Activated naive CD8-positive, alpha-beta T cell (primary cell): ENCODE results near the gene IFT80.
"Not testable (repeated sequence)": the region's sequence is repeated elsewhere in the genome, so short reads cannot be mapped to it uniquely, and the experiment has no call there.

Experiments used
- H3K27ac Mint-ChIP-seq: one replicate; pipeline ENCODE4 v1.8.0; 2021; ENCODE audit warnings: mixed read lengths
- H3K27me3 Mint-ChIP-seq: one replicate; pipeline ENCODE4 v1.8.0; 2021; ENCODE audit warnings: mixed read lengths
- H3K36me3 Mint-ChIP-seq: one replicate; pipeline ENCODE4 v1.8.0; 2021; ENCODE audit warnings: mixed read lengths
- H3K4me1 Mint-ChIP-seq: one replicate; pipeline ENCODE4 v1.8.0; 2021; ENCODE audit warnings: low read depth, mixed read lengths
- H3K4me3 Mint-ChIP-seq: one replicate; pipeline ENCODE4 v1.8.0; 2021; ENCODE audit warnings: mild to moderate bottlenecking, mixed read lengths
- H3K9me3 Mint-ChIP-seq: one replicate; pipeline ENCODE4 v1.8.0; 2021; ENCODE audit warnings: low read depth, mixed read lengths

The IFT80 gene

GRCh38 chr3:160384639-160385318 is 14.2 kb downstream of the IFT80 start:
- Mint-ChIP-seq H3K4me1 (peaks cover 11% of the 10 kb centered on the region), H3K9me3 (no peaks in the 10 kb centered on the region), H3K27ac (no peak overlapping the region), H3K4me3 (no peak overlapping the region), H3K27me3 (no peaks in the 10 kb centered on the region), H3K36me3 (peaks cover 19% of the 10 kb centered on the region)

DNA sequence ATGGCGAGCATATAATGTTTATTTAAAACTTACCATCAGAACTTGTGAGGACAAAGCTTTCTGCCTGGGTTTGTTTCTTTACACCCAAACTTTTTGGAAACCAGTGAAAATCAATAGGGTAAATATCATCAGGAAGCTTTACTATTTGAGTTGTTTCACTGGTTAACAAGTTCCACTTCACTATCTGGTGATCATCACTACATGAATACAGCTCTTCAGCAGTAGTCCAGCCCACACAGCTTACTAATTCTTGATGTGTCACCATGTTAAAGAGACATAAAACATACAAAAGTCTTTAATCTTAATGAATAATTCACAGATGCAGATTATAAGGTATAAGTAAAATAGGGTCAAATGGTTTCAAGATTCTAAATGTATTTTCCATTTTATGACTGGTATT is 17.6 kb downstream of the IFT80 start:
- Mint-ChIP-seq H3K4me1 (peaks cover 11% of the 10 kb centered on the region), H3K4me3 (no peak overlapping the region), H3K27me3 (no peaks in the 10 kb centered on the region), H3K9me3 (no peaks in the 10 kb centered on the region), H3K27ac (no peak overlapping the region), H3K36me3 (peaks cover 13% of the 10 kb centered on the region)

DNA sequence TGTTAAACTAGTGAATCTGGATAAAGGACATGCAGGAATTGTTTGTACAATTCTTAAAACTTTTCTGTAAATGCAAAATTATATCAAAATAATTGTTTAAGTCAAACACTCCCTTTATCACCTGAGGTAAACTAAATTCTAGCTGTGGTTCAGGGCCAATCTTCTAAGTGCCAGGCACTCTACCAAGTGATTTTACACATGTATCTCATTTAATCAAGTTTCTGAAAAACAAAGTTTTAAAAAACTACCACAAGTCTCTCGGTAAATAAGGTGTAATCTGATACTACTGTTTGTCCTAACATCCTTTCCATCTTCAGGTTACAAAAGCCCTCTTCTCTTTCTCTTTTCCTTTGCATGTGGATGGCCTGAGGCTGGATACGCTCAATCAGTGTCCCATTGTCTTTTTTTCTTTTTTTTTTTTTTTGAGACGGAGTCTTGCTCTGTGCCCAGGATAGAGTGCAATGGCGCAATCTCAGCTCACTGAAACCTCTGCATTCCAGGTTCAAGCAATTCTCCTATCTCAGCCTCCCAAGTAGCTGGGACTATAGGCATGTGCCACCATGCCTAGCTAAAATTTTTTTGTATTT is 19.3 kb downstream of the IFT80 start:
- peaks cover 15% of the 10 kb centered on the region for H3K36me3 Mint-ChIP-seq
- H3K27ac Mint-ChIP-seq, result no peak overlapping the region
- no peak overlapping the region for H3K4me3 Mint-ChIP-seq
- H3K9me3 Mint-ChIP-seq, result no peaks in the 10 kb centered on the region
- H3K27me3 Mint-ChIP-seq, result no peaks in the 10 kb centered on the region
- peaks cover 5% of the 10 kb centered on the region for H3K4me1 Mint-ChIP-seq

DNA sequence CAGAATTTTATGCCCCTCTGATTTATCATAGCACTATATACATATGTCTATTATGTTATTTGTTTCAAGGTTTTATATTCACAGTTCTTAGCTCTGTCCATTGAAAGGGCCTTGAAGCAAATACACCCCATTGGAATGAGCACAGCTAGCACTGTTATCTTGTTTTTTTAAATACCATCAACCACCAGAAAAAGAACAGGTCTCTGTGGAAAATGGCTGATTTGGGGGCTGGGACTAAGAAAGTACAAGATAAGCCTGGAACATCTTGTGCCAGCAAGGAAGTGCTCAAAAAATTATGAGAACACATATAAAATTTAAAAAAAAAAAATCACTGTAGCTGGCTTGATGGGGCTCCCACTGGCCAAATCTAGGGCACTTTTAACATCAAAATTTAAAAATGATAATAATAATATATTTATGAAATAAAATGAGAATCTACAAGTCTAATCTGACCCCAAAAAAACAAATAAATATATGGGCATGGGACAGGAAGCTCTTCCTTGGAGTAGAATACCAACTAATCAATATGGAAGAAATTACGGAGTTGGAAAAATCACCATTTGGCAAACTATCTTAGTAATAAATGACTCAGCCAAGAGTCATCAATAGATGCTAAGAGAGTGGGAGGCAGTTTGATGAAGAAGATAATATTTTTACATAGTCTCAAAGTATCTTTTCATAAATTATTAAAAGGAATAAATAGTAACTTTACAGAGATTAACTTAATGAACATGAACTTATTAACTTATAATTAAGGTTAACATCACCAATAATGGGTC is 20.5 kb downstream of the IFT80 start:
- Mint-ChIP-seq H3K9me3 (no peaks in the 10 kb centered on the region), H3K36me3 (peaks cover 19% of the 10 kb centered on the region), H3K27ac (no peak overlapping the region), H3K27me3 (no peaks in the 10 kb centered on the region), H3K4me1 (peaks cover 5% of the 10 kb centered on the region), H3K4me3 (no peak overlapping the region)

DNA sequence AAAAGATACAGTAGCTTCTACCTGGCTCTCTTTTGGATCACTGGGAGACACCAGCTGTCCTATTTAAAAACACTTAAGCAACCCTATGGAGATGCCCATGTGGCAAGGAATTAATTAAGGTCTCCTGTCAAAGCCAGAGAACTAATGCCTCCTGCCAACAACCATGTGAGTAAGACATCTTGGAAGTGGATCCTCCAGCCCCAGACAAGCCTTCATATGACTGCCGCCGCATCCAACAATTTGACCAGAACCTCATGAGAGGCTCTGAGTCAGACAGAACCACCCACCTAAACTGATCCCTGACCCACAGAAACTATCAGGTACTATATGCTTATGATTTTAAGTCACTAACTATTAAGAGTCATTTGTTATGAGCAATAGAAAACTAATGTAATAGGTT is 22.3 kb downstream of the IFT80 start:
- H3K27me3 Mint-ChIP-seq, result no peaks in the 10 kb centered on the region
- H3K4me3 Mint-ChIP-seq, result no peak overlapping the region
- no peaks in the 10 kb centered on the region for H3K9me3 Mint-ChIP-seq
- peaks cover 14% of the 10 kb centered on the region for H3K36me3 Mint-ChIP-seq
- H3K4me1 Mint-ChIP-seq, result peaks cover 5% of the 10 kb centered on the region
- H3K27ac Mint-ChIP-seq, result no peak overlapping the region

GRCh38 chr3:160374925-160375324 is 24.1 kb downstream of the IFT80 start:
- no peaks in the 10 kb centered on the region for H3K27me3 Mint-ChIP-seq
- H3K27ac Mint-ChIP-seq, result no peak overlapping the region
- no peaks in the 10 kb centered on the region for H3K9me3 Mint-ChIP-seq
- H3K36me3 Mint-ChIP-seq, result peaks cover 10% of the 10 kb centered on the region
- H3K4me3 Mint-ChIP-seq, result no peak overlapping the region
- peaks cover 20% of the 10 kb centered on the region for H3K4me1 Mint-ChIP-seq

- Mint-ChIP-seq H3K27ac (no peak overlapping the region), H3K4me1 (peaks cover 23% of the 10 kb centered on the region), H3K27me3 (no peaks in the 10 kb centered on the region), H3K4me3 (no peak overlapping the region), H3K36me3 (peaks cover 12% of the 10 kb centered on the region), H3K9me3 (no peaks in the 10 kb centered on the region)
Measured at GRCh38 chr3:160374472-160374871, 24.6 kb downstream of the IFT80 start.

- no peaks in the 10 kb centered on the region for H3K27me3 Mint-ChIP-seq
Measured at GRCh38 chr3:160373655-160374054, 25.4 kb downstream of the IFT80 start.

GRCh38 chr3:160372780-160373179 is 26.2 kb downstream of the IFT80 start:
- no peaks in the 10 kb centered on the region for H3K9me3 Mint-ChIP-seq

More at GRCh38 chr3:160373655-160374054, 25.4 kb downstream of the IFT80 start:
- H3K4me3 Mint-ChIP-seq, result no peak overlapping the region
- no peak overlapping the region for H3K27ac Mint-ChIP-seq
- H3K9me3 Mint-ChIP-seq, result no peaks in the 10 kb centered on the region
- peaks cover 10% of the 10 kb centered on the region for H3K36me3 Mint-ChIP-seq
- peaks cover 26% of the 10 kb centered on the region for H3K4me1 Mint-ChIP-seq

DNA sequence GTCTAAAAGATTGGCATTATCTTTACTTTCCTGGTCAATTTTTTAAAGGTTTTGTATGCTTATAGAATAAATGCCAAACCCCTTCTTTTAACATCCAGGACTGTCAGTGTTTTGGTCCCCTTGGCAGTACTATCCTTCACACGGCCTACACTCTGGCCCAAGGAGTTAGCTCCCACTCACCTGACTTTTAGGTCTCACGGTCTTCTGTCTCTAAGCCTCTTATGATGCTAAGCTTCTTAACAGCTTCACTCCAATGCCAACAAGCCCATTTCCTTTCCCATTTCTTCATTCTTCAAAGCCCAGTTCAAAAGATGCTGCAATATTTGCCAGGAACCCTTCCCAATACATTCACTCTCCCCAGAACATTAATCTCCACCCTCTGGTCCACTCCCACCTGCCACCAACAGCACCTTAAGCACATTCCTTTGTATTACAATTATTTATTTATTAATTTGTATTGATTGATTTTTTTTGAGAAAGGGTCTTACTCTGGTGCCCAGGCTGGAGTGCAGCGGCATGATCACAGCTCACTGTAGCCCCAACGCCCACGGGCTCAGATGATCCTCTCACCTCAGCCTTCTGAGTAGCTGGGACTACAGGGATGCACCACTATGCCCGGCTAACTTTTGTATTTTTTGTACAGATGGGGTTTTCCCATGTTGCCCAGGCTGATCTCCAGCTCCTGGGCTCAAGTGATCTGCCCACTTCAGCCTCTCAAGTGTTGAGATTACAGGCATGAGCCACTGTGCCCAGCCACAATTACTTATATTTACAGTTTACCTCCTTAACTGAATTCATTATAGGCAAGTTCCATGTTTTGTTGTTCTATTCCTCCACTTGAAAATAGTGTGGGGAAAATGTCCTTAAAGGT is 27.8 kb downstream of the IFT80 start:
- no peak overlapping the region for H3K4me3 Mint-ChIP-seq
- no peaks in the 10 kb centered on the region for H3K9me3 Mint-ChIP-seq
- no peaks in the 10 kb centered on the region for H3K27me3 Mint-ChIP-seq
- H3K36me3 Mint-ChIP-seq, result peaks cover 13% of the 10 kb centered on the region
- peaks cover 32% of the 10 kb centered on the region for H3K4me1 Mint-ChIP-seq
- H3K27ac Mint-ChIP-seq, result no peak overlapping the region

More at GRCh38 chr3:160372780-160373179, 26.2 kb downstream of the IFT80 start:
- Mint-ChIP-seq H3K4me1 (peaks cover 32% of the 10 kb centered on the region), H3K36me3 (peaks cover 10% of the 10 kb centered on the region), H3K4me3 (no peak overlapping the region), H3K27ac (no peak overlapping the region), H3K27me3 (no peaks in the 10 kb centered on the region)

GRCh38 chr3:160369784-160370183 is 29.2 kb downstream of the IFT80 start:
- Mint-ChIP-seq H3K27me3 (no peaks in the 10 kb centered on the region), H3K4me1 (peaks cover 32% of the 10 kb centered on the region), H3K4me3 (peak overlapping the region; percentile 61), H3K27ac (peak overlapping the region; percentile 84), H3K9me3 (no peaks in the 10 kb centered on the region), H3K36me3 (peaks cover 15% of the 10 kb centered on the region)

DNA sequence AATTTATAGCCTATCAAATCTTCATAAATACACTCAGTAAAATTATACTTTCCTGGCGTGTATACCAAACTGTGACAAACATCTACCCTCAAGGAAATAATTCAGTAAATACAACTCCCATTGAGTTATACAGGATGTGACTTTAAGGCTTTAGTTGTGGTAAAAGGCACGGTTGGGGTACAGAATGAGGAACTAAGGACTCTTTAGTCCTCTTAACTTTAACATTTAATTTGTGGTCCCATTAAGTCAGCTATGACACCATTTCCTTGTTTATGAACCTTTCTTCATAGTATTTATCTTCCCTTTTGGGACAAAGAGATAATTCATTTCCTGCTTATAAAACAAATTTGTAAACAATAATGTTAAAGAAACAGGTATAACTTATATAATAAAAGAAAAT is 30.2 kb downstream of the IFT80 start:
- Mint-ChIP-seq H3K36me3 (peaks cover 14% of the 10 kb centered on the region), H3K9me3 (no peaks in the 10 kb centered on the region), H3K4me1 (peaks cover 31% of the 10 kb centered on the region), H3K4me3 (no peak overlapping the region), H3K27ac (no peak overlapping the region), H3K27me3 (no peaks in the 10 kb centered on the region)

GRCh38 chr3:160365869-160366522 is 33.0 kb downstream of the IFT80 start:
- Mint-ChIP-seq H3K27me3 (no peaks in the 10 kb centered on the region), H3K27ac (no peak overlapping the region), H3K9me3 (no peaks in the 10 kb centered on the region), H3K4me3 (no peak overlapping the region), H3K4me1 (peaks cover 27% of the 10 kb centered on the region), H3K36me3 (peaks cover 34% of the 10 kb centered on the region)

DNA sequence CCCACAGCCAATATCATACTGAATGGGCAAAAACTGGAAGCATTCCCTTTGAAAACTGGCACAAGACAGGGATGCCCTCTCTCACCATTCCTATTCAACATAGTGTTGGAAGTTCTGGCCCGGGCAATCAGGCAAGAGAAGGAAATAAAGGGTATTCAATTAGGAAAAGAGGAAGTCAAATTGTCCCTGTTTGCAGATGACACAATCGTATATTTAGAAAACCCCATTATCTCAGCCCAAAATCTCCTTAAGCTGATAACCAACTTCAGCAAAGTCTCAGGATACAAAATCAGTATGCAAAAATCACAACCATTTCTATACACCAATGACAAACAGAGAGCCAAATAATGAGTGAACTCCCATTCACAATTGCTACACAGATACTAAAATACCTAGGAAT is 36.1 kb downstream of the IFT80 start:
- H3K4me3 Mint-ChIP-seq, H3K4me1 Mint-ChIP-seq, H3K27ac Mint-ChIP-seq, H3K9me3 Mint-ChIP-seq, H3K27me3 Mint-ChIP-seq: not testable (repeated sequence)
- H3K36me3 Mint-ChIP-seq, result peaks cover 40% of the 10 kb centered on the region
